ENCODE results near the gene SLC7A6OS.

SLC7A6OS gene

DNA sequence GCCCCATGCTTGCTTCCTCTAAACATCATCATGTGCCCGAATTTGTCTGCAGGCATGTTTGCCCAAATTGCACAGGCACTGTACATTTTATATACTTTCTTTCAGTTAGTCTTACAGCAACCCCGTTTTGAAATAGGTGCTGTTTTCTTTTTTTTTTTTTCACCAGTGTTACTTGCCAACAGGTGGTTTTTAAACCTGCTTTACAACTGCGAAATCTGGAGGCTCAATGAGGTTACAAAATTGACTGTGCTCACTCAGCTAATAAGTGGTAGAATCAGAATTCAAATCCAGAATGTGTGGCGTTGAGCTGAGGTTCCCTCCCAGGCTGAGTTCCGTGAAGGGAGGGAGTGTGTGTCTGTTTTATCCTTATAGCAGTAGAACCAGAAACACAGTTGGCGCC lies 59.8 kb downstream of the SLC7A6OS start:
- Histone ChIP-seq H3K27me3 (ENCODE audit: control insufficient read depth, insufficient read depth, low read length) (no peaks in the 10 kb centered on the region), H3K9ac (ENCODE audit: low read length) (no peak overlapping the region), H3K36me3 (ENCODE audit: control insufficient read depth, insufficient read depth, low read length) (peaks cover 11% of the 10 kb centered on the region), H3K4me3 (ENCODE audit: low read length) (no peak overlapping the region), H3K4me1 (ENCODE audit: control insufficient read depth, insufficient read depth, low read length) (peaks cover 6% of the 10 kb centered on the region), H3K27ac (ENCODE audit: low read depth, low read length) (no peak overlapping the region)

DNA sequence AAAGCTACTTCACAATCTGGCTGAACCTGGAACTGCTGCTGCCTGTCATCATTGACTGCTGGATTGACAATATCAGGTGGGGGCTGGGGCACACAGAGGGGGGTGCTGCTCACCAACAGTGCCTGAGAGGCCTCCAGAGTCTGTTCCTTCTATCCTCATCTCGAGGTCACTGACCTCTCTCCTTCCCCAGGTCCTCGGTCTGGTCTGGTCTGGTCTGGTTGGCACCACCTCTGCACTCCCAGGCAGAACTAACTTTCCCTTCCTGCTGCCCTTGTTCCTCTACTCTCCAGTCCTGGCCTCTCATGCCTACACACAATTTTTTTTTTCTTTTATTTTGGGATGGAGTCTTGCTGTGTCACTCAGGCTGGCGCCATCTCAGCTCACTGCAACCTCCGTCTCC lies 61.4 kb downstream of the SLC7A6OS start:
- H3K4me1 ChIP-seq (ENCODE audit: control insufficient read depth, insufficient read depth, low read length), result peaks cover 8% of the 10 kb centered on the region
- no peaks in the 10 kb centered on the region for H3K27me3 ChIP-seq (ENCODE audit: control insufficient read depth, insufficient read depth, low read length)
- H3K36me3 ChIP-seq (ENCODE audit: control insufficient read depth, insufficient read depth, low read length), result no peaks in the 10 kb centered on the region
- no peak overlapping the region for H3K4me3 ChIP-seq (ENCODE audit: low read length)
- no peak overlapping the region for H3K9ac ChIP-seq (ENCODE audit: low read length)
- no peak overlapping the region for H3K27ac ChIP-seq (ENCODE audit: low read depth, low read length)
